ENCODE data around the gene MTA3.
"Not testable (repeated sequence)": the region's sequence is repeated elsewhere in the genome, so short reads cannot be mapped to it uniquely, and the experiment has no call there.

Gene MTA3

DNA sequence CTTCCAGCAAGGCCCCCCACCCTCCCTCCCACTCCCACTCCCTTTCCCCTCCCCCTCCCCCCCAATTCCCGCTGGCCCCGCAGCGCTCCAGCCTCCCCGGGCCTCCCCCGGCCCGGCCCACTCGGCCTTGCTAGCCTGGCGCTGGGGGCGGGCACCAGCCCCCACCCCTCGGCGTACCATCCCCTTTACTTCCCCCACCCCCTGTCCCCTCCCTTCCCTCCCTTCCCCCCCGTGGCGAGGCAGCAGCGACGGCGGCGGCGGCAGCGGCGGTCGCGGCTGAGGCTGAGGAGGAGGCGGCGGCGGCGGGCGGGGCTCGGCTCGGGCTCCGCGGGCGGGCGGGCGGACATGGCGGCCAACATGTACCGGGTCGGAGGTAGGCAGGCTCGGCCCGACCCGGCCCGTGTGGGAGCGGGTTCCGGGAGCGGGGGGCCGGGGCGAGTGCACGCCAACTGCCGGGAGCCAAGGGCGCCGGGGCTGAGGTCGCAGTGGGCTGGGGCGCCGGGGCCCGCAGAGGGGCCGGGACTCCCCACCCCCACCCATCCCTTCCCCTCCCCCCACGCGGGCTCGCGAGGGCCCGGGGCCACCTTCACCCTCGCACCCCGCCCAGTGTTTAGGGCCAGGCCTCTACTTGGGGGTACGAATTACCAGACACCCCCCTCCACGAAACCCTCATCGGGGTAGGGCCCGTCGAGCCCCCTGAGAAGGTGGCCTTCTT is at the start of gene MTA3:
TSS of gene MTA3 (plus strand) at position 232 of the 715 bp plus-strand sequence. CDS start at position 346, 114 bp downstream.
- peak; percentile 50 for DNase-seq (ENCODE audit: low spot score)

GRCh38 chr2:42519624-42520023 is 48.8 kb upstream of the MTA3 start:
- peak; percentile 47 for DNase-seq (ENCODE audit: low spot score)

DNA sequence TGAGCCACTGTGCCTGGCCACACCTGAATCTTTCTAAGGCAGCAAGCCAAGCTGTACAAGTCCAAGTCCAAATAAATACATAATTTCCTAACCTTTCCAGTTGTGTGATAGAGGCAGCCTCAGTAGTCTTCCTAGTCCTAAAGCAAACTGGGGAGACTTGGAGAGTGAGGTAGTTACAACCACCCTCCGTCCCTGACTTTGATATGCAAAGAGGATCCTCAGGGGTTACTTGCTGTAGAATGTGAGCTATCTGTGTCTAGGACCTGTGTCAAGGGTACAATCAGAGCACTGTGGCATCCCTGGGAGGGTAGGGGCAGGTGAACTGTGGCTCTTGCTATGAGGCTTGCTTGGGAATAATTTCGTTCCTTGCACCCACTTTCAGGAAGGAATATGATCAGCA is 46.4 kb upstream of the MTA3 start:
- no peak for DNase-seq (ENCODE audit: low spot score)

GRCh38 chr2:42523341-42523740 is 45.1 kb upstream of the MTA3 start:
- DNase-seq (ENCODE audit: low spot score), result no peak

DNA sequence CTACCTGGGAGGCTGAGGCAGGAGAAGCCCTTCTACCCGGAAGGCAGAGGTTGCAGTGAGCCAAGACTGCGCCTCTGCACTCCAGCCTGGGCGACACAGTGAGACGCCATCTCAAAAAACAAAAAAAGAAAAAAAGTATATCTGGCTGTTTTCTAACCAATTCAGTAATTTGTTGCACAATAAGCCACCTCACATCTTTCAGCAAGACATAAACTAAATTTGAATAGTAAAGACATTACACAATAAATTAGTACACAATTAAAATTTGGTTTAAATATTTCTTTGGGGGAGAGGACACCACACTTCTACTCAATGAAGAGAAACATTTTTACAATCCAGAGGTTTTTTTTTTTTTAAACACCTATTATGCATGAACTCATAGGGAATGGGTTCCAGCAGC is 36.0 kb upstream of the MTA3 start:
- DNase-seq (ENCODE audit: low spot score), result no peak

DNA sequence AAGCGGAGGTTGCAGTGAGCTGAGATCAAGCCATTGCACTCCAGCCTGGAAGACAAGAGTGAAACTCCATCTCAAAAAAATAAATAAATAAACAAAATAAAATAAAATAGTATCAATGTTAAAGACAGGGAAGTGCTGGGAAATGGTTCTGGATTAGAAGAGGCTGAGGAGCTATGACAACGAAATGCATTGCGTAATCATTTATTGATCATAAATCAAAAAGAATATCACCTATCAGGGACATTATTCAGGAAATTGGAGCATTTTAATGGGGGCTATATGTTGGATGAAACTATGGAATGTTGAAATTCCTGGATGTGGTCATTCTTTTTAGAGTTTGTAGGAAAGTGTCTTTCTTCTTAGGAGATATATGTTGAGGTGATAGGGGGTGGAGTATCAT is 30.9 kb upstream of the MTA3 start:
- DNase-seq (ENCODE audit: low spot score), result no peak

- no peak for DNase-seq (ENCODE audit: low spot score)
These were observed 25.6 kb upstream of the MTA3 start for GRCh38 chr2:42542871-42543270.

GRCh38 chr2:42545023-42545721 is 23.3 kb upstream of the MTA3 start:
- DNase-seq (ENCODE audit: low spot score), result no peak

GRCh38 chr2:42545841-42546390 is 22.5 kb upstream of the MTA3 start:
- no peak for DNase-seq (ENCODE audit: low spot score)

DNA sequence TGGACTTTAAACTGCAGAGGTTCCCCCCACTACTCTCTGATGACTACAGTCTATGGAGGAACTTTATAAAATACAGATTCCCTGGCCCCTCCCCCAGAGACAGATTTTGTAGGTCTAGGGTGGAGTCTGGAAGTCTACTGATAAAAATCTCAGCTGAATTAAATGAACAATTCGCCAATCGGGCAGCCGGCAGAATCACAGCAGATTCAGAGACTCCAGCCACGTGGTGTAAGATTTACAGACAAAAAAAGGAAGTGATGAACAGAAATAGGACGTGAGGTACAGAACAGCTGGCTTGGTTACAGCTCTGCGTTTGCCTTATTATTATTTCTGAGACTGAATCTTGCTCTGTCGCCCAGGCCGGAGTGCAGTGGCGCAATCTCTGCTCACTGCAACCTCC is 21.4 kb upstream of the MTA3 start:
- no peak for DNase-seq (ENCODE audit: low spot score)

DNA sequence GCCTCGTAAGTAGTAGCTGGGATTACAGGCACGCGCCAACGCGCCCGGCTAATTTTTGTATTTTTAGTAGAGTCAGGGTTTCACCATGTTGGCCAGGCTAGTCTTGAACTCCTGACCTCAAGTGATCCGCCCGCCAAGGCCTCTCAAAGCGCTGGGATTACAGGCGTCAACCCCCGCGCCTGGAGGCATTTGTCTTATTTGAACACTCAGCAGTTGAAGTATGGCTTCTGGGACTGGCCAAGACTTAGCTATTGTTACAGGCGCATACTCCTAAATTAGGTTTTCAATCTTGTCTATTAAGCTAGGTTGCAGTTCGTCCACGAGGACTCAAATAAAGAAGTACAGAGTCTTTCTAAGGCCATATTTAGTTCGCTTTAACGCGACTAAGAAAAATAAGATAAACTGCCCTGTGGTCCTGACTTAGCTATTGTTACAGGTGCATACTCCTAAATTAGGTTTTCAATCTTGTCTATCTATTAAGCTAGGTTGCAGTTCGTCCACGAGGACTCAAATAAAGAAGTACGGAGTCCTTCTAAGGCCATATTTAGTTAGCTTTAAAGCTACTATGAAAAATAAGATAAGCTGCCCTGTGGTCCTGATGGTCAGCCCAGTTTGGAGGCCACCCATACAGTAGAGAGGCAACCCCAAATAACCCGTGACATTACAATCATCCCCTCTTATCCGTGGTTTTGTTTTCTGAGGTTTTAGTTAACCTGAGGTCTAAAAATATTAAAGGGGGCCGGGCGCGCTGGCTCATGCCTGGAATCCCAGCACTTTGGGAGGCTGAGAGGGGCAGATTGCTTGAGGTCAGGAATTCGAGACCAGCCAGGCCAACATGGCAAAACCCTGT is 20.8 kb upstream of the MTA3 start:
- no peak for DNase-seq (ENCODE audit: low spot score)

DNA sequence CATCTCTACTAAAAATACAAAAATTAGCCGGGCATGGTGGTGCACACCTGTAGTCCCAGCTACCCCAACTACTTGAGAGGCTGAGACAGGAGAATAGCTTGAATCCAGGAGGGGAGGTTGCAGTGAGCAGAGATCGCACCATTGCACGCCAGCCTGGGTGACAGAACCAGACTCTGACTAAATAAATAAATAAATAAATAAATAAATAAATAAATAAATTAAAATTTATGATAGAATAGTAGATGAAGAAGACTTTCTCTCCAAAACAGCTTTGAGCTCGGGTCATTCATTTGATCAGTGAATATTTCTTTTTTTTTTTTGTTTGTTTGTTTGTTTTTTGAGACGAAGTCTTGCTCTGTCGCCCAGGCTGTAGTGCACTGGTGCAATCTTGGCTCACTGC is 17.6 kb upstream of the MTA3 start:
- DNase-seq (ENCODE audit: low spot score), result no peak

GRCh38 chr2:42554392-42554791 is 14.0 kb upstream of the MTA3 start:
- no peak for DNase-seq (ENCODE audit: low spot score)

DNA sequence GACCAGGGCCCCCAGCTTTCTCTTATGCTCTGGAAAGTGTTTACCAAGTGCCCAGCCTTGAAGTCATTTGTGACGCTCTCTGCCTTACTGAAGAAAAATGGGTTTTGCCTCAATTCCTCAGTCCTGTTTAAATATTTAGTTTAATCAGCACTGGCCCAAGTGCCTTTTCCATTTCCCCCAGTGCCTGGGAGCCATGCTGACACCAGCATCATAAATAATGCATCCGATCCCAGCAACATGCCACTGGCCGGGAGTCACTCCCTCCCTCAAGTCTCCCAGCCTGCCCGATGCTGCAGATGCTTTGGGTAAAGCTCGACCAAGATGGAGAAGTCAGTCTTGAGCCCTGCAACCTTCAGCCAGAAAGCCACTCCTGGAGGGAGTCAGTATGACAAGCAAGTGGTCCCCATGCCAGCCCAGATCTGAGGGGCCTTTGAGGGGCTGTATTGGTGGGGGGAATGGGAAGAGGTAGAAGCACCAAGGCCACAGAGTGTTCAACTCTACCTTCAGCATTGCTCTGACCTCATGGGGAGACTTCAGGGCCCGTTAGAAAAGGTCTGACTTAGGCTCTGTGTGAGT is 12.0 kb upstream of the MTA3 start:
- no peak for DNase-seq (ENCODE audit: low spot score)

GRCh38 chr2:42557306-42557705 is 11.1 kb upstream of the MTA3 start:
- no peak for DNase-seq (ENCODE audit: low spot score)

GRCh38 chr2:42558827-42559226 is 9.6 kb upstream of the MTA3 start:
- no peak for DNase-seq (ENCODE audit: low spot score)

- DNase-seq (ENCODE audit: low spot score), result not testable (repeated sequence)
These were observed 8.3 kb upstream of the MTA3 start for GRCh38 chr2:42560133-42560532.

DNA sequence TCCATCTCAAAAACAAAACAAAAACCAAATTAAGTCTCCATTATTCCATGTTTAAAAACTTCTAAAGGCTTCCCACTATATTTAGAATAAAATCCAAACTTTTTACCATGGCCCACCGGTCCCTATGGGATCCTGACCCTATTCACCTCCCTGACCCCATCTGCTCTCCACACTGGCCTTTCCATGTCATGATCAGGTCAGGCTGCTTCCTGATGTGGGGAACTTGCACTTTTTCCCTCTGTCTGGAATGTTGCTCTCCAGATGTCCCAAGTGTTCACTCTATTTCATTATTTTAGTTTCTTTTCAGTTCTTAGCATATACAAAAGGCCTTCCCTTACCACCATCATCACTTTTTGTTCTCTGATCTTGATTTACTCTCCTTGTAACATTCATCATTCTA is 7.5 kb upstream of the MTA3 start:
- DNase-seq (ENCODE audit: low spot score), result no peak

DNA sequence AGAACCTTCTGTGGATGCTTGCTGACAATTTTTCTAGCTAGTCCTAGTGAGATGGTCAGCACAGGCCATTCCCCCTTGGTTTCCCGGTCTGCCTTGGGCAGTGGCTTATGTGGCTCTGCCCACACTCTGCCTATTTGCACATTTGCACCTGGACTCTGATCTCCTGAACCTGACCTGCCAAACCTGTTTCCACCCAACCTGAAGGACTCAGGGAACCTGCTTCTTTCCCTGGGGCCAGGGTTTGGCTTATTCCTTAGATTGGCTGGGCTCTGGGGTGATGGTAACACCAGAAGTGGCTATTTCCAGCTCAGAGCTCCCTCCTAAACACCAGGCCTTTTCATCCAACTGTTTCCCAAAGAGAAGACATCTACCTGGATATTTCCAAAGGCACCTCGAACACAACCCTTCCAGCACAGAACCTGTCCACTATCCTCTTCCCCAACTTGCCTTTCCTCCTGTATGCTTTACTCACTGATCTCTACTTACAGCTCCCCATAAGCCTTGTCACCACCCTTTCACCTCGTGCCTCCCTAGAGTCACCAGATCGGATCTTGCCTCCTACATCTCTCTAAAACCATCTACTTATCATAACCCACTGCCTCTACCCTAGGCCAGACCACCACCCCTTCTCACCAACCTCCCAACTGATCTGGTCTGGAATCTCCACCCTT is 5.8 kb upstream of the MTA3 start:
- DNase-seq (ENCODE audit: low spot score), result no peak

DNA sequence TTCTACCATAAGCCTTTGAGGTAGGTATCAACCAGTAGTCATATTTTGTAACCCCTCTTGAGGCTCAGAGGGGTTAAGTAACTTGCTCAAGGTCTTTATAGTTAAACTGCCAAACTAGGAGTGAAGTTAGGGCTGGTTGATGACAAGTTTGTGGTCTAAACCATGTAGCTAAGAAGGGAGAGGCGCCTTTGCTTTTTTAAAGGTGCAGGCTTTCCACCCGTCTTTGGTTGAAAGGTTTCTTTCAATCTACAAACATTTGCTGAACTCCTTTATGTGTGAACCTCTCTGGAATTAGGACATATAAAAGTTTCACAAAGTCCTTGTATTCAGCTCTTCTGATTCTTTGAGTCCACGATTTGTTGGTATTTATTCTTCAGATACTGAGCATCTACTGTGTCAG is 2.4 kb upstream of the MTA3 start:
- no peak for DNase-seq (ENCODE audit: low spot score)

- peak; percentile 59 for DNase-seq (ENCODE audit: low spot score)
These were observed 1.6 kb upstream of the MTA3 start for GRCh38 chr2:42566837-42567321.
